Heart right ventricle (tissue), 16 donors: ENCODE results near the gene TPD52L2. TPM values are rescaled to one million over a fixed set of nuclear protein-coding genes. Genes with fewer than 3 reads are reported as not detected.
A peak's percentile ranks its signal among the peaks of the same experiment; 100 is the strongest.

ENCODE experiments used
- ATAC-seq, 8 donors: fragments of 200-7000 bp; cut with Tn5 transposase; one replicate each; pipeline ENCODE4 v1.9.1; 2020; ENCODE audit warnings: mild to moderate bottlenecking in 8 of 8, moderate library complexity in 8 of 8, moderate number of reproducible peaks in 1 of 8
- DNase-seq, 2 donors: peaks; one replicate each; pipeline ENCODE4 v3.0.0-alpha.2; 2020
- H3K27ac ChIP-seq, 10 donors: fragments of 200-600 bp; sonication (generic) in 2 of 10; one replicate each; pipeline versions ENCODE4 v1.5.0 to v1.8.0; 2020 to 2022; ENCODE audit warnings: mild to moderate bottlenecking in 3 of 10
- H3K27me3 ChIP-seq, 7 donors: fragments of 200-600 bp; one replicate each; pipeline ENCODE4 v1.8.0; 2021 to 2022; ENCODE audit warnings: mild to moderate bottlenecking in 2 of 7
- H3K36me3 ChIP-seq, 9 donors: fragments of 200-600 bp; sonication (generic) in 1 of 9; one replicate each; pipeline versions ENCODE4 v1.5.0 to v1.8.0; 2020 to 2022; ENCODE audit warnings: mild to moderate bottlenecking in 2 of 9
- H3K4me1 ChIP-seq, 9 donors: fragments of 200-600 bp; sonication (generic) in 1 of 9; one replicate each; pipeline versions ENCODE4 v1.5.0 to v1.8.0; 2020 to 2022; ENCODE audit warnings: mild to moderate bottlenecking in 4 of 9
- H3K4me3 ChIP-seq, 10 donors: fragments of 200-600 bp; sonication (generic) in 2 of 10; one replicate each; pipeline versions ENCODE4 v1.5.0 to v1.8.0; 2020 to 2022; ENCODE audit warnings: mild to moderate bottlenecking in 7 of 10, moderate library complexity in 2 of 10
- H3K9me3 ChIP-seq, 11 donors: fragments of 200-600 bp in 10 of 11; sonication (generic) in 2 of 11; one replicate each; pipeline versions ENCODE4 v1.5.0 to v1.8.0; 2013 to 2022; ENCODE audit warnings: mild to moderate bottlenecking in 2 of 11, control low read depth in 1 of 11, moderate library complexity in 1 of 11
- WGBS, 2 donors: extraction: QIAGEN DNeasy Blood & Tissue Kit; methylation state at CpG; one replicate each; pipeline ENCODE4 v1.1.7; 2013; ENCODE audit warnings: inconsistent platforms in 1 of 2; 5-methylcytosine and 5-hydroxymethylcytosine counted together
- intact Hi-C, 10 donors: fragments of 100-400 bp; cut with DNase I; formaldehyde crosslinking; loops; one replicate each; pipeline versions ENCODE4 v1.11.1 to v1.14.2; 2022
- polyA plus RNA-seq, 2 donors: library from polyadenylated mRNA; stranded (reverse); fragments of 200-250 nt; gene quantifications; one replicate each; pipeline ENCODE4 v1.2.3, GENCODE V29; 2013
- total RNA-seq, 10 donors: library from RNA; stranded (reverse); fragmentation: NEBNext Ultra II Directional in 3 of 10; extraction: Animal tissue kit (Norgen Biotek cat#: 25700) in 3 of 10; gene quantifications; one replicate each; pipeline versions ENCODE4 v1.2.1 to v1.2.4, GENCODE V29; 2021 to 2023
- TF ChIP-seq, protein P1 (sequence below), 9 donors: fragments of 200-600 bp; sonication (generic) in 2 of 9; IDR thresholded peaks; one replicate each; pipeline versions ENCODE4 v1.5.0 to v1.8.0; 2021 to 2022; ENCODE audit warnings: antibody characterized with exemption in 9 of 9, mild to moderate bottlenecking in 5 of 9, moderate library complexity in 1 of 9
- donor health status: Arrhythmogenic right ventricular cardiomyopathy.
- donor health status: ischemic (EF 13 %, LVEDD 7.1; RV severe dilation, severe dysfunction).
- donor health status: healthy with polysubstance abuse.
- donor health status: DM: no; HTN: yes; CAD: no.
- donor health status: DM: no; HTN: no; CAD: no.
- donor health status: ischemic (EF 25% LVEDD 6.9; RV normal size, moderate dysfunction).
- donor health status: ischemic (EF 25% LVEDD 5.7; RV mildly dilated, moderate dysfunction).
- donor health status: healthy.
- donor health status: DM: yes; HTN: yes; CAD: no.
- donor health status: Ischemic cardiomyopathy.
- donor health status: ischemic (EF 35%, LVEDD 5.7; RV mildly dilated, moderate dysfunction).
- donor health status: nonischemic (EF 11% LVEDD 7.7; RV severe dilation, severe dysfunction).
- donor health status: DM: yes; HTN: yes; CAD: no.
- donor health status: PGD.
- donor health status: ischemic (EF 29% LVEDD 5.4; RV normal size, mild dysfunction).
- donor health status: nonischemic (EF 23%, LVEDD 6.1; RV moderate dilation, normal function).

The TPD52L2 gene
- total and polyA plus RNA-seq, 12 donors = 50.6 to 119 (median 72.8) TPM

DNA sequence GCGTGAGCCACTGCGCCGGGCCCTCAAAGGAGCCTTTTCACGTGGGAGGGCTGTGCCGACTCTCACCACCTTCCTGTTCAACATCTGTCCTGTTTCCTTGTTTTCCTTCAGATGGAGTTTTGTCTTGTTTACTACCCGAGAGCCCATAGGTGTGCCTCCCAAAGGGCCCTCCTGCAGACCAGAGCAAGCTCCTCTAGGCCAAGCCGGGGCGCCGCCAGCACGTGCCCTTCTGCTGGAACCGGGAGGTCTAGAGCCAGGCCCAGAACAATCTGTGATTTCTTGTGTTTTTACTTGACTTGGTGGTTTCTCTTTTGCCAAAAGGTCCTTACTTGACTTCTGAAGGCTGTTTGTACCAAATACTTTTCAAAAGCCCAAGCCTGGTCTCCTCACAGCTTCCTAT, 21.9 kb downstream of the TPD52L2 start:
- ATAC-seq = no peak
- no peaks in the 10 kb centered on the region for H3K27me3 ChIP-seq
- TF ChIP-seq, protein P1, sequence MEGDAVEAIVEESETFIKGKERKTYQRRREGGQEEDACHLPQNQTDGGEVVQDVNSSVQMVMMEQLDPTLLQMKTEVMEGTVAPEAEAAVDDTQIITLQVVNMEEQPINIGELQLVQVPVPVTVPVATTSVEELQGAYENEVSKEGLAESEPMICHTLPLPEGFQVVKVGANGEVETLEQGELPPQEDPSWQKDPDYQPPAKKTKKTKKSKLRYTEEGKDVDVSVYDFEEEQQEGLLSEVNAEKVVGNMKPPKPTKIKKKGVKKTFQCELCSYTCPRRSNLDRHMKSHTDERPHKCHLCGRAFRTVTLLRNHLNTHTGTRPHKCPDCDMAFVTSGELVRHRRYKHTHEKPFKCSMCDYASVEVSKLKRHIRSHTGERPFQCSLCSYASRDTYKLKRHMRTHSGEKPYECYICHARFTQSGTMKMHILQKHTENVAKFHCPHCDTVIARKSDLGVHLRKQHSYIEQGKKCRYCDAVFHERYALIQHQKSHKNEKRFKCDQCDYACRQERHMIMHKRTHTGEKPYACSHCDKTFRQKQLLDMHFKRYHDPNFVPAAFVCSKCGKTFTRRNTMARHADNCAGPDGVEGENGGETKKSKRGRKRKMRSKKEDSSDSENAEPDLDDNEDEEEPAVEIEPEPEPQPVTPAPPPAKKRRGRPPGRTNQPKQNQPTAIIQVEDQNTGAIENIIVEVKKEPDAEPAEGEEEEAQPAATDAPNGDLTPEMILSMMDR (IDR thresholded peaks at IDR 0.05) = no peak
- no peak overlapping the region for H3K4me3 ChIP-seq
- H3K27ac ChIP-seq = no peak overlapping the region
- peaks cover 0 to 98% (median 35%) of the 10 kb centered on the region in 9 donors for H3K36me3 ChIP-seq
- DNase-seq = no peak
- peaks cover 0 to 21% (median 12%) of the 10 kb centered on the region in 9 donors for H3K4me1 ChIP-seq
- no peaks in the 10 kb centered on the region for H3K9me3 ChIP-seq
- 92% methylated on average over 11 of the region's 11 CpGs for WGBS, 2 donors
- intact Hi-C loops = loop anchor here in 1 of 10 donors (10.0 kb wide), 1 partner anchor 342 kb away; the partner anchor contains the start of gene SRMS

DNA sequence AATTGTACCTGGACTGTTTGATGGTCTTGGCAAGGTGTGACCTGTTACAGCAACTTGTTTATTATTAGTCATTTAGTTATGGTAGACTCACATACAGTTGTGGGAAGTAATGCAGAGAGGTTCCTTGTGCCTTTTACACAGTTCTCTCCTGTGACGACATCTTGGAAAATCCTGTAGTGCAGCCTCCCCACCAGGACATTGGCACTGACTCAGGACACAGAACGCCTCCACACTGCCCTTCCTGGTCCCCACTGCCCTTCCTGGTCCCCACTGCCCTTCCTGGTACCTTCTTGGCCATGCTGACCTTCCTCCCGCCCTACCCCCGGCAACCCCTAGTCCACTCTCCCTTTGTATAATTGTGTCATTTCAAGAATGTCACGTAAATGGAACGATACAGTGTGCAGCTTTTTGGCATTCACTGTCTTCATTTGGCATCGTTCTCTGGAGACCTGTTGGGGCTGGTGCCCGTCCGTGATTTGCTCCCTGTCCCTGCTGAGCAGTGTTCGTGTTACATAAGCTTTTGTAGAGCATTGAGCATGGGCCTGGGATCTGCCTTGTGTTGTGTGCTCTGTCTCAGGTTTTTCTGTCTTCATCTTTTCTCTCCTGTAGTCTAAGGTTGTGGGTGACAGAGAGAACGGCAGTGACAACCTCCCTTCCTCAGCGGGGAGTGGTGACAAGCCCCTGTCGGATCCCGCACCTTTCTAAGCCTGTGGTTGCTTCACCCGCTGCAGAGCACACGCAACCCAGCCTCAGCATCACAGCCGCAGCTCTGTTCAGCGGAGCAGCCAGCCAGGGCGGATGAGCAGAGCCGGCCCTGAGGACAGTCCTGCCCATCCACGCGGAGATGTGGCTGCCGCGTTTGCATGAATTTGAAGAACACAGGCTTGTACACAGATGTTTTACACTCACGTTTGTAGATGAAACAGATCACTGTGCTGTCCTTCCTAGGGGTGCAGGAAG, 24.5 kb downstream of the TPD52L2 start:
- H3K4me1 ChIP-seq = peaks cover 3 to 21% (median 13%) of the 10 kb centered on the region in 9 donors
- H3K27me3 ChIP-seq = no peaks in the 10 kb centered on the region
- no peaks in the 10 kb centered on the region for H3K9me3 ChIP-seq
- H3K27ac ChIP-seq = peak overlapping the region in 3 of 10 donors; percentile 11 to 55 (median 23)
- WGBS, 2 donors = 82 to 87% methylated on average over 25 of the region's 25 CpGs
- TF ChIP-seq, protein P1 (IDR thresholded peaks at IDR 0.05) = no peak
- ATAC-seq (peak in 2 of 8 donors; percentile 19 to 25), DNase-seq (no peak)
- no peak overlapping the region for H3K4me3 ChIP-seq
- intact Hi-C loops = loop anchor here in 1 of 10 donors (10.0 kb wide), 1 partner anchor 345 kb away; the partner anchor contains the start of gene SRMS
- peaks cover 0 to 80% (median 19%) of the 10 kb centered on the region in 9 donors for H3K36me3 ChIP-seq

DNA sequence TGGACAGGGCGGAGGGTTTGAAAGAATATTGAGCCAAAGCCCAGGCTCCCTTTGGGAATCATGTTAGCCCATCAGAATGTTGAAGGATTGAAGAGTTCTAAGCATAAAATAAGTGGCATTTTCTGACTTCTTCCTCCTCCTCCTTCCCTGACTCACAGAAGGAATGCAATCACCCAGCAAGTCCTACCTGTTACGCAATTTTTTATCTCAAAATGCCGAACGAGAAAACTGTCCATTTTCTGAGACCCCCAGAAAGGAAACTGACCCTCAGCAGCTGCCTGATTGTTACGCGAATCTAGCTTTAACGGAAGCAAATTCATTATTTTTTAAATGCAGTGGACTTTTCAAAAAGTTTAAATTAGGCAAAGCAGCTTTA, 25.1 kb downstream of the TPD52L2 start:
- intact Hi-C loops = no loop called here
- no peak overlapping the region for H3K4me3 ChIP-seq
- peaks cover 3 to 21% (median 11%) of the 10 kb centered on the region in 9 donors for H3K4me1 ChIP-seq
- H3K27me3 ChIP-seq = no peaks in the 10 kb centered on the region
- H3K36me3 ChIP-seq = peaks cover 0 to 74% (median 19%) of the 10 kb centered on the region in 9 donors
- WGBS, 2 donors = 81 to 90% methylated on average over 7 of the region's 7 CpGs
- ATAC-seq (no peak), DNase-seq (no peak)
- no peaks in the 10 kb centered on the region for H3K9me3 ChIP-seq
- TF ChIP-seq, protein P1 (IDR thresholded peaks at IDR 0.05) = no peak
- peak overlapping the region in 2 of 10 donors; percentile 23 to 55 for H3K27ac ChIP-seq

DNA sequence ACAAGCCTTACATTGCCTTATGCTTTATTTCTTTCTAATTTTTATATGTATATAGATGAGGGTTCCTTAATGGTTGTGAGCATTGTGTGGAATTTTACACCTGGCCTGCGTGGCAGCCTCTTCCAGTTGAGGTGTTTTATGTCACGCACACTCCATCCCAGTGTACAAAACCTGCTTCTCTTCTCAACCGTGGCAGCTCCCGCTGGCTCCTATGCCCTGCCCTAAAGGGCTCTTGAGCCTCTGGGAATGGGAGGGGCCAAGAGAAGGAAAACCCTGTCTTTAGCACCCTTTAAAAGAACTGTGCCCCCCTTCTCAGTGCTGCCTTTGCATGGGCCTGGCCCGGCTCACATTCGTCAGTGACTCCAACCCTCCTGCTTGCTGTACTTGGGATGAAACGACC, 25.5 kb downstream of the TPD52L2 start:
- peaks cover 0 to 69% (median 19%) of the 10 kb centered on the region in 9 donors for H3K36me3 ChIP-seq

More for the DNA sequence above, 25.5 kb downstream of the TPD52L2 start:
- 80 to 83% methylated on average over 7 of the region's 7 CpGs for WGBS, 2 donors
- ATAC-seq (no peak), DNase-seq (no peak)
- intact Hi-C loops = no loop called here
- H3K27ac ChIP-seq = no peak overlapping the region
- H3K4me3 ChIP-seq = no peak overlapping the region
- H3K9me3 ChIP-seq = no peaks in the 10 kb centered on the region
- peaks cover 3 to 21% (median 11%) of the 10 kb centered on the region in 9 donors for H3K4me1 ChIP-seq
- TF ChIP-seq, protein P1 (IDR thresholded peaks at IDR 0.05) = no peak
- no peaks in the 10 kb centered on the region for H3K27me3 ChIP-seq
